ENCODE data around the gene ISL2. TPM values are rescaled to one million over a fixed set of nuclear protein-coding genes. Genes with fewer than 3 reads are reported as not detected.

The ISL2 gene
- total RNA-seq, 1 donor = 0.21 TPM

DNA sequence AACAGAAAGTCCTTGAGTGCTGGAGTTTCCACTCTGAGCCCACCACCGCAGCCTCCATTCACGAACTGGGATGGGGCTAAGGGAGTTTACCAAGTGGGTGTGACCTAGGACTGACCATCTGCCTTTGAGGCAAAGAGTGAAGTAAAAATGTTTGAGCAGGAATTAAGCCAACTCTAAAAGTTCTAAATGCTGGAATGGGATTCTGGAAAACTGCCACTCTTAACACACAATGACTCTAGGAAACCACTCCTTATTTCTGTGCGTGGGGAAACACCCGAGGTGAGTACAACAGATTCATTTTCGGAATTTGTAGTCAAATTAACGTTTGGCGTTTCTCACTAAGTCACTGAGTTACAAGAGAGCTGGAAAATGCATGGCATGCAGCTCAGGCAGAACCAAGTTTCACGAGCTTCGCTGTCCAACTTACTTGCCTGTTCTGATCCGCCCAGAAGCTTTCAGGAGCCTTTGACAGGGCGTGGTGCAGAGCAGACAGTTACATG, 31.6 kb downstream of the ISL2 start:
- Histone ChIP-seq H3K4me3 (ENCODE audit: low read length) (no peak overlapping the region), H3K9me3 (ENCODE audit: low read depth, low read length) (no peaks in the 10 kb centered on the region), H3K27me3 (ENCODE audit: insufficient read depth, low read length) (no peaks in the 10 kb centered on the region), H3K4me1 (ENCODE audit: insufficient read depth, low read length) (no peaks in the 10 kb centered on the region)

GRCh38 chr15:76376029-76376428, 39.5 kb downstream of the ISL2 start:
- no peak overlapping the region for H3K4me3 ChIP-seq (ENCODE audit: low read length)

DNA sequence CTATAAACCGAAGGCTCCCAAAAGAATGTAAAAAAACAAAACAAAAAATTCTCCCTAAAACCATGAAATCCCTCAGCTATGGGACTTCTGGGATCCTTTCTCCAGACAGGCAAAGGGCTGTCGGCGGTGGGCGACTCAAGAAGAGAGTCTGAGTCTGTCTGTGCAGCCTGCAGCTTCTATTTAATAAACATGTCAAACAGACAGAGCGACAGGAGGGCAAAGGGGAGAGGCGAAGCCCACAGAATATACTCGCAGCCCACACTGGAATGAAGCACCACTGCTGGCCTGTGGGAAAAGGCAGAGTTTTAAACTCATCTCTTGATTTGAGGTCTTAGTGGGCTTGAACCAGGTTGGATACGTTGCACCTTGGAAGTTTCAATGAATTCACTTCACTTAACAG, 40.2 kb downstream of the ISL2 start:
- Histone ChIP-seq H3K4me3 (ENCODE audit: low read length) (no peak overlapping the region), H3K4me1 (ENCODE audit: insufficient read depth, low read length) (no peaks in the 10 kb centered on the region), H3K9me3 (ENCODE audit: low read depth, low read length) (no peaks in the 10 kb centered on the region), H3K27me3 (ENCODE audit: insufficient read depth, low read length) (no peaks in the 10 kb centered on the region)

More at GRCh38 chr15:76376029-76376428, 39.5 kb downstream of the ISL2 start:
- Histone ChIP-seq H3K27me3 (ENCODE audit: insufficient read depth, low read length) (no peaks in the 10 kb centered on the region), H3K9me3 (ENCODE audit: low read depth, low read length) (no peaks in the 10 kb centered on the region), H3K4me1 (ENCODE audit: insufficient read depth, low read length) (no peaks in the 10 kb centered on the region)

GRCh38 chr15:76377217-76377616, 40.6 kb downstream of the ISL2 start:
- Histone ChIP-seq H3K9me3 (ENCODE audit: low read depth, low read length) (no peaks in the 10 kb centered on the region), H3K27me3 (ENCODE audit: insufficient read depth, low read length) (no peaks in the 10 kb centered on the region), H3K4me1 (ENCODE audit: insufficient read depth, low read length) (no peaks in the 10 kb centered on the region), H3K4me3 (ENCODE audit: low read length) (no peak overlapping the region)

DNA sequence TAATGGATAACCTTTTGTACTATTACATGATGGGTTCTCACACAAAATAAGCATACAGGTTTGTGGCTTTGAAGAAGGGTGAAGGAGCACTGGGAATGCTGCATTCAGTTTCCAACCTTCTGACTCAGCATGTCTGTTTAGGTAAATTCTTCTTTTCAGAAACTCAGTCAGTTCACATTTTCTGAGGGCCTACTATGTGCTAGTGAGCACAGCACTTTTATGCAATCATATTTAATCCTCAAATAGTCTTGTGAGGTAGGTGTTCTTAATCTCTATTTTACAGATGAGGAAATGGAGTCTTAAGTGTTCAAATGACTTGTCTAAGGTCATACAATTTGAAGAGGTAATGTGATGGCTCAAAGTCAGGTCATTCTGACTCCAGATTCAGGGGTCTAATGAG, 41.2 kb downstream of the ISL2 start:
- Histone ChIP-seq H3K4me1 (ENCODE audit: insufficient read depth, low read length) (no peaks in the 10 kb centered on the region), H3K9me3 (ENCODE audit: low read depth, low read length) (no peaks in the 10 kb centered on the region), H3K4me3 (ENCODE audit: low read length) (no peak overlapping the region), H3K27me3 (ENCODE audit: insufficient read depth, low read length) (no peaks in the 10 kb centered on the region)

- H3K27me3 ChIP-seq (ENCODE audit: insufficient read depth, low read length) = no peaks in the 10 kb centered on the region
- no peak overlapping the region for H3K4me3 ChIP-seq (ENCODE audit: low read length)
- H3K4me1 ChIP-seq (ENCODE audit: insufficient read depth, low read length) = no peaks in the 10 kb centered on the region
- H3K9me3 ChIP-seq (ENCODE audit: low read depth, low read length) = no peaks in the 10 kb centered on the region
Observed at GRCh38 chr15:76378691-76379090, 42.1 kb downstream of the ISL2 start.

GRCh38 chr15:76380249-76380648, 43.7 kb downstream of the ISL2 start:
- no peaks in the 10 kb centered on the region for H3K27me3 ChIP-seq (ENCODE audit: insufficient read depth, low read length)
- H3K4me3 ChIP-seq (ENCODE audit: low read length) = no peak overlapping the region
- no peaks in the 10 kb centered on the region for H3K9me3 ChIP-seq (ENCODE audit: low read depth, low read length)
- H3K4me1 ChIP-seq (ENCODE audit: insufficient read depth, low read length) = no peaks in the 10 kb centered on the region

DNA sequence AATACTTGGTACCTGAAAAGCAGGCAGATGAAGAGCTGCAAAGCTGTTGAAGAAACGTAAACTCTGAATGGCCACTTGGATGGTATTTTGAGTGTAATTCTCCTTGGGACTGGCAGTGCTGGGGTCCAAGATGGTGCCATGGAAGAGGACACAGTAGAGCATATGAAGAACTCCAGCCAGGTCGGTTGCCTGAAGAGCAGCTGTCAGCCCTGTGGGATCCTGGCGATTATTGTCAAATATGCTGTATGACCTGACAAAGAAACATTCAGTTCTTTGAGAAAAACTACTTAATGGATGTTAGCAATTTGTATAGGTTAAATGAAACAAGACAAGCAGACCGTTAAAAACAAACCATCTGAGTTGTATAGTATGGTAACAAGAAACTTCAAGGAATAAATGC, 44.8 kb downstream of the ISL2 start:
- Histone ChIP-seq H3K27me3 (ENCODE audit: insufficient read depth, low read length) (no peaks in the 10 kb centered on the region), H3K9me3 (ENCODE audit: low read depth, low read length) (no peaks in the 10 kb centered on the region), H3K4me3 (ENCODE audit: low read length) (no peak overlapping the region), H3K4me1 (ENCODE audit: insufficient read depth, low read length) (no peaks in the 10 kb centered on the region)

DNA sequence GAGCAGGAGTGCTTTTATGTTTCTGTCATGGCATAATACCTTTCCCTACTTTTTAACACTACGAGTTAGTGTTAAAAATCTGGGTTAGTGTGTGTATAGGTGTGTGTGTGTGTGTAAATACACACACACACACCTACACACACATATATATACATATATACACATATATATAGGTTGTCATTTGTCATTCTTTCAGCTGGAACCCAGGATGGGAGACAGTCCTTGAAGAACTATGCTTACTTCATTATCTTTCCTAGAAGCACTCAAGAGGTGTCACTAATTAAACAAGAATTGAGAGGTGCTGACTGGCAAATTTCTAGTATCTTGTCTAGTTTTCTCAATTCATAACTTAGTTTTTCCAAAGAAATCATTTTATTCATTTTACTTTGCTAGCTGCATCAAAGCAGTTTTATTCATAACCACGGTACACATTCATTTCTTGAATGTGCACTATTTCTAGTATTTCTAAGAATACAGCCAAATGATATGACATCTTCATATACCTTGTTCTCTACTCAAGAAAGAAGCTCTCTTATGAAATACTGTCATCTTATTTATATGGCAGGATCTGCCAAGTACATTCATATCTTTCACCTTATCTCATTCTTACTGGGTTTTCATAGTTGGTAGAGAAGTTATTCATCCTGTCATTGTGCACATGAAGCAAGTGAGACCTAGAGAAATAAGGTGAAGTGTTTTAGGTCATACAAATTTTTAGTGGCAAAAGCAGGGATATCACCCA, 46.6 kb downstream of the ISL2 start:
- no peaks in the 10 kb centered on the region for H3K4me1 ChIP-seq (ENCODE audit: insufficient read depth, low read length)
- H3K27me3 ChIP-seq (ENCODE audit: insufficient read depth, low read length) = no peaks in the 10 kb centered on the region
- H3K9me3 ChIP-seq (ENCODE audit: low read depth, low read length) = no peaks in the 10 kb centered on the region
- no peak overlapping the region for H3K4me3 ChIP-seq (ENCODE audit: low read length)

GRCh38 chr15:76384409-76384808, 47.8 kb downstream of the ISL2 start:
- Histone ChIP-seq H3K27me3 (ENCODE audit: insufficient read depth, low read length) (no peaks in the 10 kb centered on the region), H3K9me3 (ENCODE audit: low read depth, low read length) (no peaks in the 10 kb centered on the region), H3K4me1 (ENCODE audit: insufficient read depth, low read length) (no peaks in the 10 kb centered on the region), H3K4me3 (ENCODE audit: low read length) (no peak overlapping the region)

- Histone ChIP-seq H3K27me3 (ENCODE audit: insufficient read depth, low read length) (no peaks in the 10 kb centered on the region), H3K4me1 (ENCODE audit: insufficient read depth, low read length) (no peaks in the 10 kb centered on the region), H3K4me3 (ENCODE audit: low read length) (no peak overlapping the region), H3K9me3 (ENCODE audit: low read depth, low read length) (no peaks in the 10 kb centered on the region)
Observed at GRCh38 chr15:76386178-76386577, 49.6 kb downstream of the ISL2 start.

GRCh38 chr15:76386926-76387325, 50.4 kb downstream of the ISL2 start:
- Histone ChIP-seq H3K9me3 (ENCODE audit: low read depth, low read length) (no peaks in the 10 kb centered on the region), H3K4me3 (ENCODE audit: low read length) (no peak overlapping the region), H3K27me3 (ENCODE audit: insufficient read depth, low read length) (no peaks in the 10 kb centered on the region), H3K4me1 (ENCODE audit: insufficient read depth, low read length) (no peaks in the 10 kb centered on the region)

- Histone ChIP-seq H3K27me3 (ENCODE audit: insufficient read depth, low read length) (no peaks in the 10 kb centered on the region), H3K4me3 (ENCODE audit: low read length) (no peak overlapping the region), H3K4me1 (ENCODE audit: insufficient read depth, low read length) (no peaks in the 10 kb centered on the region), H3K9me3 (ENCODE audit: low read depth, low read length) (no peaks in the 10 kb centered on the region)
Observed at GRCh38 chr15:76390571-76390970, 54.0 kb downstream of the ISL2 start.

DNA sequence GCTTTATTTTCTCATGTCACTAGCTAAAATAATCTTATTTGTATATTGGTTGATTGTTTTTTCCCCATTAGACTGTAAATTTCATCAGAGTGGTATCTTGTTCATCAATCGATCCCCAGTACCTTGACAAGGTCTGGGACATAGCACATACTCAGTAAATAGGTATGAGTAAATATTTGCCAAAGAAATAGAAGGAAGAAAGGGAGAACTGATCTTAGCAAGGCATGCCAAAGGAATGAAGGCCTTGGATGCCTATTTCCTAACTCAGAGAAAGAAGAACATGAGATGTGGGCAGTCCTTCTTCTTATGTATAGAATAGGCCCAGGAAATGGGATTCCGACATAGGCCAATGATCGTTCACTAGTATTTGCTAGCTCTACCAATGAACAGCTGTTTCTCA, 54.7 kb downstream of the ISL2 start:
- H3K9me3 ChIP-seq (ENCODE audit: low read depth, low read length) = no peaks in the 10 kb centered on the region
- no peaks in the 10 kb centered on the region for H3K27me3 ChIP-seq (ENCODE audit: insufficient read depth, low read length)
- no peak overlapping the region for H3K4me3 ChIP-seq (ENCODE audit: low read length)
- H3K4me1 ChIP-seq (ENCODE audit: insufficient read depth, low read length) = no peaks in the 10 kb centered on the region

DNA sequence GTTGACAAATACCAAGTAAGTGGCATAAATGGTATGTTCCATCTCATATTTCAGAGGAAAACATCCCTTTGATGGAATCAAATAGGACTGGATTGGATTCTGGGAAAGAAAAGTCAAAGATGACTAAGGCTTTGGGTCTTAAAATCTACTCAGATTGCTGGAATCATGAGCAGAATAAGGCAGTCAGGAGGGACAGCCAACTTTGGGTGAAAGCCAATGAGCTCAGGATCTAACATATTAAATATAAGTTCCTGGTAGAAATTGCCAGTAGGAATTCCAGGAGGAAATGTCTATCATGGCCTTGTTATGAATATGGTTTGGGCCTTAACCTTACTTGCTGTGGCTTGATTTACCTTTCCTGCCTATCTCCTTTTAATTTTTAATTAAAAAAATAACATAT, 55.3 kb downstream of the ISL2 start:
- Histone ChIP-seq H3K27me3 (ENCODE audit: insufficient read depth, low read length) (no peaks in the 10 kb centered on the region), H3K9me3 (ENCODE audit: low read depth, low read length) (no peaks in the 10 kb centered on the region), H3K4me1 (ENCODE audit: insufficient read depth, low read length) (no peaks in the 10 kb centered on the region), H3K4me3 (ENCODE audit: low read length) (no peak overlapping the region)

Measured in mononuclear cell (primary cell).